K562 (cell line): Measurements from ENCODE around the gene MAGIX. TPM values are rescaled to one million over a fixed set of nuclear protein-coding genes. Genes with fewer than 3 reads are reported as not detected.

ENCODE experiments used
- BACH1 ChIP-seq: fragments of 200-800 bp; sonication (Bioruptor generic); IDR thresholded peaks from 2 replicates; pipeline ENCODE4 v1.6.1; 2016; ENCODE audit warnings: missing genetic modification characterization, missing compliant biosample characterization
- CEBPG ChIP-seq, 3 experiments: fragments of 200-800 bp in 1 of 3; sonication (Bioruptor generic) in 1 of 3; sonication (generic) in 1 of 3; formaldehyde crosslinking in 1 of 3; IDR thresholded peaks in 2 of 3; conservative IDR thresholded peaks in 1 of 3; 2 replicates each; pipeline versions ENCODE4 v1.6.1 to v1.8.0; 2016 to 2022; ENCODE audit warnings: missing compliant biosample characterization in 2 of 3, missing genetic modification characterization in 2 of 3, mild to moderate bottlenecking in 1 of 3, missing genetic modification reagents in 1 of 3
- FOSL1 ChIP-seq: fragments of 200-800 bp; sonication (Bioruptor generic); conservative IDR thresholded peaks from 2 replicates; pipeline ENCODE4 v1.6.1; 2016; ENCODE audit warnings: missing genetic modification characterization, missing compliant biosample characterization
- FOXJ3 ChIP-seq: sonication (generic); formaldehyde crosslinking; IDR thresholded peaks from 2 replicates; pipeline ENCODE4 v1.4.0; 2020; ENCODE audit warnings: mild to moderate bottlenecking, missing genetic modification reagents
- FOXP1 ChIP-seq: sonication (generic); formaldehyde crosslinking; IDR thresholded peaks from 2 replicates; pipeline ENCODE4 v1.8.0; 2022; ENCODE audit warnings: mild to moderate bottlenecking, missing genetic modification reagents
- MAFG ChIP-seq: fragments of 450-650 bp; conservative IDR thresholded peaks from 2 replicates; pipeline ENCODE4 v1.6.1; 2016; ENCODE audit warnings: missing genetic modification characterization, missing compliant biosample characterization
- MCM7 ChIP-seq, 2 experiments: fragments of 450-650 bp; IDR thresholded peaks; 2 replicates each; pipeline ENCODE4 v1.6.1; 2016 to 2018
- PRDM10 ChIP-seq: fragments of 450-650 bp; IDR thresholded peaks from 2 replicates; pipeline ENCODE4 v1.6.1; 2018; ENCODE audit not compliant: partially characterized antibody
- REST ChIP-seq, 2 experiments: fragments of 450-650 bp; formaldehyde crosslinking in 1 of 2; IDR thresholded peaks; 2 replicates each; pipeline versions ENCODE4 v1.4.0 to v1.6.1; 2014 to 2020; ENCODE audit warnings: mild to moderate bottlenecking in 2 of 2, borderline replicate concordance in 1 of 2, low read depth in 1 of 2
- TCF7 ChIP-seq: sonication (generic); IDR thresholded peaks from 2 replicates; pipeline ENCODE4 v1.6.1; 2016; ENCODE audit warnings: antibody characterized with exemption, borderline replicate concordance
- TGIF2 ChIP-seq: sonication (generic); formaldehyde crosslinking; IDR thresholded peaks from 2 replicates; pipeline ENCODE4 v1.8.1; 2022; ENCODE audit warnings: mild to moderate bottlenecking, missing genetic modification reagents, moderate library complexity
- THAP7 ChIP-seq: fragments of 250-450 bp; sonication (Bioruptor Pico); IDR thresholded peaks from 2 replicates; pipeline ENCODE4 v1.5.0; 2021
- TRIM25 ChIP-seq: fragments of 450-650 bp; IDR thresholded peaks from 2 replicates; pipeline ENCODE4 v1.7.0; 2016; ENCODE audit warnings: borderline replicate concordance
- polyA plus RNA-seq, 8 experiments: library from polyadenylated mRNA; depleted of rRNA in 4 of 8; stranded (reverse) in 5 of 8; unstranded in 3 of 8; fragments of >200 nt; fragmentation: Nextera tagmentation in 2 of 8; fragmentation: Illumina TruSeq in 1 of 8; extraction: Ambion mirVana in 2 of 8; extraction: Trizol in 1 of 8; gene quantifications; 2 replicates each; pipeline versions ENCODE4 v1.2.1 to v1.2.3, GENCODE V29; 2011 to 2014; ENCODE audit warnings: inconsistent platforms in 1 of 8, missing spikeins in 1 of 8
- total RNA-seq, 7 experiments: library from RNA; depleted of rRNA in 6 of 7; stranded (reverse); fragments of >200 nt in 6 of 7; fragmentation: Illumina TruSeq in 2 of 7; extraction: Trizol in 2 of 7; gene quantifications; 2 replicates each; pipeline versions ENCODE4 v1.2.1 to v1.2.3, GENCODE V29; 2011 to 2021; ENCODE audit warnings: low replicate concordance in 1 of 7

MAGIX gene
- total and polyA plus RNA-seq, 9 of the 15 experiments (the other 6 are each of a cell fraction or from before 2014, with no cell fraction given) = 0.08 to 3.5 (median 0.47) TPM

GRCh38 chrX:49171752-49172279, 9.3 kb downstream of the MAGIX start, which contains the start of gene PLP2 (continued):
- peak; percentile 64 for TF ChIP-seq FOSL1
- no peak for TF ChIP-seq THAP7 (CRISPR knock-in tag)
- TF ChIP-seq BACH1 (tag) = no peak
- TF ChIP-seq TCF7 = no peak
- no peak for TF ChIP-seq TGIF2 (CRISPR knock-in tag)
- no peak for TF ChIP-seq TRIM25
- no peak for TF ChIP-seq REST (IDR thresholded peaks at IDR 0.05; ENCODE audit: borderline replicate concordance)
- TF ChIP-seq REST (CRISPR knock-in tag; IDR thresholded peaks at IDR 0.05; ENCODE audit: low read depth) = no peak
- TF ChIP-seq MCM7 (IDR thresholded peaks at IDR 0.05) = no peak
- no peak for TF ChIP-seq PRDM10
- TF ChIP-seq CEBPG (CRISPR knock-in tag; IDR thresholded peaks at IDR 0.05) = no peak
- TF ChIP-seq CEBPG (tag; conservative IDR thresholded peaks at IDR 0.05 in 1 of 2, IDR thresholded peaks at IDR 0.05 in 1 of 2) = no peak
- no peak for TF ChIP-seq MAFG (tag)
- no peak for TF ChIP-seq FOXJ3
- TF ChIP-seq FOXP1 (CRISPR knock-in tag) = no peak
